KG1 (cell line): ENCODE results near the gene HLA-A.

Experiments used
- DNase-seq: peaks from one replicate; lab custom pipeline; 2025; lab: John Stamatoyannopoulos, UW

The HLA-A gene

GRCh38 chr6:29935273-29935955 lies 6.9 kb upstream of the HLA-A start:
- no peak for DNase-seq

- DNase-seq, result no peak
Observed at GRCh38 chr6:29938746-29939508, 3.4 kb upstream of the HLA-A start.

- DNase-seq, result no peak
Observed at GRCh38 chr6:29941016-29941415, 1.3 kb upstream of the HLA-A start.

- no peak for DNase-seq
Observed at GRCh38 chr6:29941471-29941870, 861 bp upstream of the HLA-A start.

- DNase-seq, result no peak
Observed at GRCh38 chr6:29941916-29942274, 437 bp upstream of the HLA-A start.

GRCh38 chr6:29943053-29943966 lies 978 bp downstream of the HLA-A start:
- DNase-seq, result no peak

- DNase-seq, result no peak
Observed at GRCh38 chr6:29945281-29945820, 3.0 kb downstream of the HLA-A start.

- DNase-seq, result no peak
Observed at GRCh38 chr6:29946223-29947076, 4.1 kb downstream of the HLA-A start.

GRCh38 chr6:29947077-29947980 lies 5.0 kb downstream of the HLA-A start:
- DNase-seq, result no peak

GRCh38 chr6:29948277-29948676 lies 5.9 kb downstream of the HLA-A start:
- no peak for DNase-seq

GRCh38 chr6:29949934-29950333 lies 7.6 kb downstream of the HLA-A start:
- DNase-seq, result no peak

- no peak for DNase-seq
Observed at GRCh38 chr6:29951882-29952281, 9.6 kb downstream of the HLA-A start.

- DNase-seq, result no peak
Observed at GRCh38 chr6:29953001-29953441, 10.7 kb downstream of the HLA-A start.

- DNase-seq, result no peak
Observed at GRCh38 chr6:29953686-29954085, 11.4 kb downstream of the HLA-A start.

GRCh38 chr6:29954272-29954671 lies 11.9 kb downstream of the HLA-A start:
- no peak for DNase-seq

GRCh38 chr6:29955783-29956182 lies 13.5 kb downstream of the HLA-A start:
- no peak for DNase-seq

- DNase-seq, result no peak
Observed at GRCh38 chr6:29956518-29956917, 14.2 kb downstream of the HLA-A start.

GRCh38 chr6:29958046-29958445 lies 15.7 kb downstream of the HLA-A start:
- DNase-seq, result no peak

GRCh38 chr6:29958921-29959320 lies 16.6 kb downstream of the HLA-A start:
- no peak for DNase-seq

GRCh38 chr6:29959467-29959866 lies 17.1 kb downstream of the HLA-A start:
- no peak for DNase-seq
